Testis (tissue), 3 donors: ENCODE measurements around the gene PLAAT3. TPM values are rescaled to one million over a fixed set of nuclear protein-coding genes. Genes with fewer than 3 reads are reported as not detected.
"Not testable (repeated sequence)": the region's sequence is repeated elsewhere in the genome, so short reads cannot be mapped to it uniquely, and the experiment has no call there.

Source experiments
- DNase-seq: peaks from one replicate; pipeline ENCODE4 v3.0.0-alpha.2; 2019
- H3K27ac ChIP-seq, 2 donors: fragments of 200-600 bp; sonication (generic); one replicate each; pipeline ENCODE4 v1.5.1; 2019
- H3K27me3 ChIP-seq: fragments of 200-600 bp; sonication (generic); one replicate; pipeline ENCODE4 v1.5.1; 2019
- H3K36me3 ChIP-seq: fragments of 200-600 bp; sonication (generic); one replicate; pipeline ENCODE4 v1.5.1; 2017; ENCODE audit warnings: low read depth; ENCODE audit errors: missing control alignments
- H3K4me1 ChIP-seq: fragments of 200-600 bp; sonication (generic); one replicate; pipeline ENCODE4 v1.5.1; 2019
- H3K4me3 ChIP-seq, 2 donors: fragments of 200-600 bp; sonication (generic); one replicate each; pipeline ENCODE4 v1.5.1; 2017 to 2019
- H3K9me3 ChIP-seq: fragments of 200-600 bp; sonication (generic); one replicate; pipeline ENCODE4 v1.5.1; 2017
- POLR2A ChIP-seq: fragments of 450-650 bp; IDR thresholded peaks from one replicate; pipeline ENCODE4 v1.6.1; 2017; ENCODE audit warnings: antibody characterized with exemption, mild to moderate bottlenecking, moderate library complexity
- WGBS, 2 donors: methylation state at CpG; one replicate each; pipeline ENCODE4 v1.1.5; 2018; 5-methylcytosine and 5-hydroxymethylcytosine counted together
- intact Hi-C: fragments of 100-400 bp; cut with DNase I; formaldehyde crosslinking; loops from one replicate; pipeline ENCODE4 v1.15.1; 2023; ENCODE audit warnings: low total_unique reads
- polyA plus RNA-seq: library from polyadenylated mRNA; stranded (reverse); fragments of 350-450 nt; fragmentation: Illumina TruSeq; extraction: RNeasy Lipid Tissue Mini Kit (QIAGEN cat#74804); gene quantifications from one replicate; pipeline ENCODE4 v1.2.3, GENCODE V29; 2014; ENCODE audit warnings: low read depth, low replicate concordance; ENCODE audit not compliant: insufficient read depth
- total RNA-seq, 2 donors: library from RNA; depleted of rRNA; stranded (reverse); fragments of >200 nt; gene quantifications; one replicate each; pipeline ENCODE4 v1.2.3, GENCODE V29; 2016
- TF ChIP-seq, protein P1 (sequence below), 3 experiments: fragments of 450-650 bp in 2 of 3; fragments of 200-600 bp in 1 of 3; sonication (generic) in 1 of 3; IDR thresholded peaks; one replicate each; pipeline ENCODE4 v1.5.1; 2016 to 2019; ENCODE audit warnings: antibody characterized with exemption in 3 of 3, mild to moderate bottlenecking in 2 of 3, moderate library complexity in 1 of 3

Gene PLAAT3
- total and polyA plus RNA-seq, 3 donors from 2014 or later = 136 to 301 (median 147) TPM

DNA sequence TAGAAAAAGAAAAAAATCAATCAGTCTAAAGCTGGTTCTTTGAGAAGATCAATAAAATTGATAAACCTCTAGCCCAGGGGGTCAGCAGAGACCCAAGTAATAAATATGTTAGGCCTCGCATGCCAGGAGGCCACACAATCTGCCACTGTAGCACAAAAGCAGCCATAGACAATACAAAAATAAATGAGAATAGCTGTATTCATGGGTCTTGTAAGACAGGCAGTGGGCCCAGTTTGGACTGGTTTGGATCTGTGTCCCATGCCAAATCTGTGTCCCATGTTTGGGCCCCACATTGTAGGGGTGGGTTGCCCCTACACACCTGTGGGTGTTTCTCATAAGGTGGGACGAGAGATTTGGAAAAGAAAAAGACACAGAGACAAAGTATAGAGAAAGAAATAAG, 84.2 kb downstream of the PLAAT3 start:
- TF ChIP-seq POLR2A = no peak
- TF ChIP-seq, protein P1, sequence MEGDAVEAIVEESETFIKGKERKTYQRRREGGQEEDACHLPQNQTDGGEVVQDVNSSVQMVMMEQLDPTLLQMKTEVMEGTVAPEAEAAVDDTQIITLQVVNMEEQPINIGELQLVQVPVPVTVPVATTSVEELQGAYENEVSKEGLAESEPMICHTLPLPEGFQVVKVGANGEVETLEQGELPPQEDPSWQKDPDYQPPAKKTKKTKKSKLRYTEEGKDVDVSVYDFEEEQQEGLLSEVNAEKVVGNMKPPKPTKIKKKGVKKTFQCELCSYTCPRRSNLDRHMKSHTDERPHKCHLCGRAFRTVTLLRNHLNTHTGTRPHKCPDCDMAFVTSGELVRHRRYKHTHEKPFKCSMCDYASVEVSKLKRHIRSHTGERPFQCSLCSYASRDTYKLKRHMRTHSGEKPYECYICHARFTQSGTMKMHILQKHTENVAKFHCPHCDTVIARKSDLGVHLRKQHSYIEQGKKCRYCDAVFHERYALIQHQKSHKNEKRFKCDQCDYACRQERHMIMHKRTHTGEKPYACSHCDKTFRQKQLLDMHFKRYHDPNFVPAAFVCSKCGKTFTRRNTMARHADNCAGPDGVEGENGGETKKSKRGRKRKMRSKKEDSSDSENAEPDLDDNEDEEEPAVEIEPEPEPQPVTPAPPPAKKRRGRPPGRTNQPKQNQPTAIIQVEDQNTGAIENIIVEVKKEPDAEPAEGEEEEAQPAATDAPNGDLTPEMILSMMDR (IDR thresholded peaks at IDR 0.05) = no peak
- intact Hi-C loops = no loop called here
- Histone ChIP-seq H3K27ac (no peak overlapping the region), H3K4me1 (no peaks in the 10 kb centered on the region), H3K36me3 (no peaks in the 10 kb centered on the region), H3K4me3 (no peak overlapping the region), H3K27me3 (no peaks in the 10 kb centered on the region), H3K9me3 (no peaks in the 10 kb centered on the region)
- DNase-seq = no peak
- WGBS, 2 donors = 98% methylated on average over 2 of the region's 2 CpGs

DNA sequence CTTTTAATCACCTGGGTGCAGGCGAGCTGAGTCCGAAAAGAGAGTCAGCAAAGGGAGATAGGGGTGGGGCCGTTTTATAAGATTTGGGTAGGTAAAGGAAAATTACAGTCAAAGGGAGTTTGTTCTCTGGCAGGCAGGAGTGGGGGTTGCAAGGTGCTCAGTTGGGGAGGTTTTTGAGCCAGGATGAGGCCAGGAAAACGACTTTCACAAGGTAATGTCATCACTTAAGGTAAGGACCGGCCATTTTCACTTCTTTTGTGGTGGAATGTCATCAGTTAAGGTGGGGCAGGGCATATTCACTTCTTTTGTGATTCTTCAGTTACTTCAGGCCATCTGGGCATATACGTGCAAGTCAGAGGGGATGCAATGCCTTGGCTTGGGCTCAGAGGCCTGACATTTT, 84.9 kb downstream of the PLAAT3 start:
- H3K27ac ChIP-seq, intact Hi-C loops: not testable (repeated sequence)
- WGBS, 2 donors = 79 to 85% methylated on average over 6 of the region's 6 CpGs

DNA sequence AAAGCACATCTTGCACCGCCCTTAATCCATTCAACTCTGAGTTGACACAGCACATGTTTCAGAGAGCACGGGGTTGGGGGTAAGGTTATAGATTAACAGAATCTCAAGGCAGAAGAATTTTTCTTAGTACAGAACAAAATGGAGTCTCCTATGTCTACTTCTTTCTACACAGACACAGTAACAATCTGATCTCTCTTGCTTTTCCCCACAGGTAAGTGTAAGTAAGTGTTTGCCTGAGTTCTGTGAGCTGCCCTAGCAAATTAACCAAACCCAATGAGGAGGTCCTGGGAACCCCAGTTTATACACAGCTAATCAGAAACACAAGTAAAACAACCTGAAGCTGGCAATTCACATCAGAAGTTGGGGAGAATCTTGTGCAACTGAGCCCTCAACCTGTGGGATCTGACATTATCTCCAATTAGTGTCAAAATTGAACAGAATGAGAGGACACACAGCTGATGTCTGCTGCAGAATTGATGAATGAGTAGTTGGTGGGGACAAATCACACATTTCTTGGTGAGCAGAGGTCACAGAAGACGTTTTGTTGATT, 85.4 kb downstream of the PLAAT3 start:
- H3K9me3 ChIP-seq, H3K36me3 ChIP-seq, intact Hi-C loops, H3K4me1 ChIP-seq, H3K4me3 ChIP-seq, H3K27me3 ChIP-seq, H3K27ac ChIP-seq, DNase-seq: not testable (repeated sequence)
- WGBS, 2 donors = 77 to 88% methylated on average over 1 of the region's 3 CpGs

More for the DNA sequence above, 84.9 kb downstream of the PLAAT3 start:
- H3K4me1 ChIP-seq, DNase-seq, H3K9me3 ChIP-seq, H3K4me3 ChIP-seq, H3K36me3 ChIP-seq, H3K27me3 ChIP-seq: not testable (repeated sequence)

DNA sequence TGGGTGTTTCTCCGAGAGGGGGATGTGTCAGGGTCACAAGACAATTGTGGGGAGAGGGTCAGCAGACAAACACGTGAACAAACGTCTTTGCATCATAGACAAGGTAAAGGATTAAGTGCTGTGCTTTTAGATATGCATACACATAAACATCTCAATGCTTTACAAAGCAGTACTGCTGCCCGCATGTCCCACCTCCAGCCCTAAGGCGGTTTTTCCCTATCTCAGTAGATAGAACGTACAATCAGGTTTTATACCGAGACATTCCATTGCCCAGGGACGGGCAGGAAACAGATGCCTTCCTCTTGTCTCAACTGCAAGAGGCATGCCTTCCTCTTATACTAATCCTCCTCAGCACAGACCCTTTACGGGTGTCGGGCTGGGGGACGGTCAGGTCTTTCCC, 86.1 kb downstream of the PLAAT3 start:
- 52 to 56% methylated on average over 5 to 7 of the region's 11 CpGs for WGBS, 2 donors

DNA sequence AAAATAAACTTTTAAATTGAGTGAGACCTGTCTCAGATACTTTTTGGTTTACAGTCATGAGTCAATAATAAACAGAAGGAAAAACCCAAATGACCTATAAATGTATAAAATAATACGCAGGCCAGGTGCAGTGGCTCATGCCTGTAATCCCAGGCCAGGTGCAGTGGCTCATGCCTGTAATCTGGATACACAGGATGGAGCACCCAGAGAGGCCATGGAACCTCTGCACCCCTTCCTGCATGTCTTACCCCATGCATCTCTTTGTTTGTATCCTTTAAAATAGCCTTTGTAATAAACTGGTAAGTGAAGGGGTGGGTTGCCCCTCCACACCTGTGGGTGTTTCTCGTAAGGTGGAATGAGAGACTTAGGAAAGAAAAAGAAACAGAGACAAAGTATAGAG, 86.6 kb downstream of the PLAAT3 start:
- no peaks in the 10 kb centered on the region for H3K4me1 ChIP-seq
- no peaks in the 10 kb centered on the region for H3K27me3 ChIP-seq
- intact Hi-C loops = no loop called here
- no peaks in the 10 kb centered on the region for H3K36me3 ChIP-seq
- no peak overlapping the region for H3K4me3 ChIP-seq
- no peak for DNase-seq
- TF ChIP-seq, protein P1 (IDR thresholded peaks at IDR 0.05) = no peak
- no peak for TF ChIP-seq POLR2A
- H3K27ac ChIP-seq = no peak overlapping the region
- H3K9me3 ChIP-seq = no peaks in the 10 kb centered on the region
- WGBS, 2 donors = 87 to 90% methylated on average over 2 of the region's 2 CpGs

More for the DNA sequence above, 86.1 kb downstream of the PLAAT3 start:
- H3K4me1 ChIP-seq, H3K36me3 ChIP-seq, intact Hi-C loops, H3K27me3 ChIP-seq, H3K27ac ChIP-seq, H3K9me3 ChIP-seq, H3K4me3 ChIP-seq, DNase-seq: not testable (repeated sequence)

Other genes with a start within 250 kb of the PLAAT3 start
- gene SLC22A9, start 244.6 kb downstream of the PLAAT3 start, total RNA-seq = not detected
- not detected for gene SLC22A9, start 244.6 kb downstream of the PLAAT3 start, polyA plus RNA-seq
- gene PLAAT5, start 123.3 kb downstream of the PLAAT3 start, total RNA-seq = 10 to 100 TPM; 60.6 to 92.8 TPM
- 148 TPM for gene PLAAT5, start 123.3 kb downstream of the PLAAT3 start, polyA plus RNA-seq
- under 1 TPM in 1 of 2 donors, not detected in 1; 0.37 TPM for gene LGALS12, start 108.3 kb downstream of the PLAAT3 start, total RNA-seq
- gene LGALS12, start 108.3 kb downstream of the PLAAT3 start, polyA plus RNA-seq = not detected
- gene PLAAT4, start 77.6 kb downstream of the PLAAT3 start, total RNA-seq = 10 to 100 TPM in 1 of 2 donors, 1 to 10 TPM in 1; 9.8 to 14.2 TPM
- gene PLAAT4, start 77.6 kb downstream of the PLAAT3 start, polyA plus RNA-seq = 35.0 TPM
- gene PLAAT2, start 51.1 kb downstream of the PLAAT3 start, total RNA-seq = 1 to 10 TPM in 1 of 2 donors, under 1 TPM in 1; 0.43 to 1.2 TPM
- gene PLAAT2, start 51.1 kb downstream of the PLAAT3 start, polyA plus RNA-seq = 0.66 TPM
- gene ATL3, start 56.9 kb upstream of the PLAAT3 start, total RNA-seq = 10 to 100 TPM; 51.1 to 63.9 TPM
- 66.4 TPM for gene ATL3, start 56.9 kb upstream of the PLAAT3 start, polyA plus RNA-seq
- 10 to 100 TPM; 75.6 to 81.6 TPM for gene RTN3, start 67.1 kb upstream of the PLAAT3 start, total RNA-seq
- gene RTN3, start 67.1 kb upstream of the PLAAT3 start, polyA plus RNA-seq = 103 TPM
- 10 to 100 TPM; 19.5 to 31.0 TPM for gene ZFTA, start 154.3 kb upstream of the PLAAT3 start, total RNA-seq
- 12.0 TPM for gene ZFTA, start 154.3 kb upstream of the PLAAT3 start, polyA plus RNA-seq
- gene SPINDOC, start 199.0 kb upstream of the PLAAT3 start, total RNA-seq = 10 to 100 TPM; 38.6 to 45.1 TPM
- gene SPINDOC, start 199.0 kb upstream of the PLAAT3 start, polyA plus RNA-seq = 71.6 TPM
- 10 to 100 TPM; 51.7 to 52.8 TPM for gene MARK2, start 224.7 kb upstream of the PLAAT3 start, total RNA-seq
- 24.7 TPM for gene MARK2, start 224.7 kb upstream of the PLAAT3 start, polyA plus RNA-seq